Mesendoderm (in vitro differentiated cells): Measurements from ENCODE around the gene ZBTB8B.
A peak's percentile ranks its signal among the peaks of the same experiment; 100 is the strongest.

Source experiments
- DNase-seq: peaks from one replicate; pipeline ENCODE4 v3.0.0; 2013
- H2AK5ac ChIP-seq: 2 replicates; pipeline ENCODE4 v1.6.1; 2013; ENCODE audit warnings: low read length, inconsistent platforms
- H2BK120ac ChIP-seq: 2 replicates; pipeline ENCODE4 v1.6.1; 2013; ENCODE audit warnings: low read depth, mild to moderate bottlenecking, low read length, moderate library complexity, mixed read lengths
- H2BK15ac ChIP-seq: replicated peaks from 2 replicates; pipeline ENCODE4 v1.6.1; 2013; ENCODE audit warnings: low read depth, mild to moderate bottlenecking, moderate library complexity
- H2BK5ac ChIP-seq: 2 replicates; pipeline ENCODE4 v1.6.1; 2013; ENCODE audit warnings: low read length, inconsistent platforms
- H3K18ac ChIP-seq: 2 replicates; pipeline ENCODE4 v1.6.1; 2013; ENCODE audit warnings: mild to moderate bottlenecking, low read length, mixed read lengths
- H3K23ac ChIP-seq: one replicate; pipeline ENCODE4 v1.6.1; 2013; ENCODE audit warnings: low read length
- H3K27ac ChIP-seq: 2 replicates; pipeline ENCODE4 v1.5.1; 2013; ENCODE audit warnings: low read depth, mild to moderate bottlenecking, inconsistent platforms, low read length, moderate library complexity
- H3K27me3 ChIP-seq: 2 replicates; pipeline ENCODE4 v1.6.1; 2013; ENCODE audit warnings: low read length, control low read depth, mild to moderate bottlenecking, inconsistent platforms; ENCODE audit not compliant: insufficient read depth, poor library complexity
- H3K36me3 ChIP-seq: 2 replicates; pipeline ENCODE4 v1.6.1; 2013; ENCODE audit warnings: low read length, inconsistent platforms; ENCODE audit not compliant: control insufficient read depth, insufficient read depth
- H3K4ac ChIP-seq: one replicate; pipeline ENCODE4 v1.6.1; 2013; ENCODE audit warnings: low read depth, mild to moderate bottlenecking, low read length, moderate library complexity
- H3K4me1 ChIP-seq: 2 replicates; pipeline ENCODE4 v1.6.1; 2013; ENCODE audit warnings: low read depth, low read length, inconsistent platforms; ENCODE audit not compliant: control insufficient read depth
- H3K4me2 ChIP-seq: 2 replicates; pipeline ENCODE4 v1.6.1; 2013; ENCODE audit warnings: low read length
- H3K4me3 ChIP-seq: 2 replicates; pipeline ENCODE4 v1.5.1; 2013; ENCODE audit warnings: mild to moderate bottlenecking, low read length
- H3K56ac ChIP-seq: one replicate; pipeline ENCODE4 v1.6.1; 2013; ENCODE audit warnings: low read length
- H3K79me1 ChIP-seq: 2 replicates; pipeline ENCODE4 v1.6.1; 2013; ENCODE audit warnings: low read length, inconsistent platforms
- H3K79me2 ChIP-seq: 2 replicates; pipeline ENCODE4 v1.6.1; 2013; ENCODE audit warnings: mild to moderate bottlenecking, low read length; ENCODE audit not compliant: control insufficient read depth, insufficient read depth
- H3K9ac ChIP-seq: 2 replicates; pipeline ENCODE4 v1.6.1; 2013; ENCODE audit warnings: low read length, inconsistent platforms
- H4K5ac ChIP-seq: one replicate; pipeline ENCODE4 v1.6.1; 2013; ENCODE audit warnings: low read length
- H4K8ac ChIP-seq: one replicate; pipeline ENCODE4 v1.6.1; 2013; ENCODE audit warnings: low read depth, mild to moderate bottlenecking, control low read depth, low read length, moderate library complexity
- WGBS: extraction: QIAGEN DNeasy Blood & Tissue Kit; methylation state at CpG from one replicate; pipeline ENCODE4 v1.1.7; 2013; ENCODE audit warnings: low lambda C conversion rate, missing lambda C conversion rate; ENCODE audit not compliant: insufficient coverage; ENCODE audit errors: extremely low coverage; 5-methylcytosine and 5-hydroxymethylcytosine counted together

The ZBTB8B gene

GRCh38 chr1:32501865-32502264 is 37.0 kb downstream of the ZBTB8B start:
- Histone ChIP-seq H3K4me3 (no peak overlapping the region), H2BK15ac (no peak overlapping the region), H3K79me1 (no peaks in the 10 kb centered on the region), H3K18ac (no peak overlapping the region), H2BK5ac (no peak overlapping the region), H3K36me3 (no peaks in the 10 kb centered on the region), H4K8ac (peak overlapping the region; percentile 15), H3K79me2 (no peaks in the 10 kb centered on the region), H2BK120ac (no peak overlapping the region), H3K9ac (no peak overlapping the region), H3K4me1 (no peaks in the 10 kb centered on the region), H3K27me3 (no peaks in the 10 kb centered on the region), H3K56ac (no peak overlapping the region), H3K4me2 (no peak overlapping the region), H3K4ac (peak overlapping the region; percentile 24), H4K5ac (no peak overlapping the region), H3K27ac (no peak overlapping the region), H2AK5ac (no peak overlapping the region), H3K23ac (no peak overlapping the region)
- no peak for DNase-seq
- WGBS: no CpG with 5 or more reads among the region's 9 CpGs

- no peak overlapping the region for H3K56ac ChIP-seq
- no peaks in the 10 kb centered on the region for H3K4me1 ChIP-seq
- no peaks in the 10 kb centered on the region for H3K36me3 ChIP-seq
- H2BK15ac ChIP-seq: no peak overlapping the region
- H2AK5ac ChIP-seq: no peak overlapping the region
- H3K27me3 ChIP-seq: no peaks in the 10 kb centered on the region
- no peak overlapping the region for H3K9ac ChIP-seq
- H2BK5ac ChIP-seq: no peak overlapping the region
- no peak overlapping the region for H4K5ac ChIP-seq
- no peak for DNase-seq
- H3K79me1 ChIP-seq: no peaks in the 10 kb centered on the region
- no peak overlapping the region for H3K23ac ChIP-seq
- H3K4ac ChIP-seq: peak overlapping the region; percentile 63
- no peak overlapping the region for H4K8ac ChIP-seq
- WGBS: no CpG with 5 or more reads among the region's 7 CpGs
- no peak overlapping the region for H2BK120ac ChIP-seq
- H3K79me2 ChIP-seq: no peaks in the 10 kb centered on the region
- no peak overlapping the region for H3K18ac ChIP-seq
- no peak overlapping the region for H3K4me3 ChIP-seq
- H3K27ac ChIP-seq: no peak overlapping the region
- no peak overlapping the region for H3K4me2 ChIP-seq
Observed at GRCh38 chr1:32503153-32503552, 38.3 kb downstream of the ZBTB8B start.

GRCh38 chr1:32507021-32507420 is 42.1 kb downstream of the ZBTB8B start:
- H3K9ac ChIP-seq: no peak overlapping the region
- no peak overlapping the region for H3K56ac ChIP-seq
- no peak for DNase-seq
- H2AK5ac ChIP-seq: no peak overlapping the region
- H2BK120ac ChIP-seq: no peak overlapping the region
- no CpG with 5 or more reads among the region's 4 CpGs for WGBS
- no peak overlapping the region for H4K8ac ChIP-seq
- no peak overlapping the region for H3K4me2 ChIP-seq
- no peak overlapping the region for H3K18ac ChIP-seq
- no peaks in the 10 kb centered on the region for H3K79me1 ChIP-seq
- no peak overlapping the region for H2BK5ac ChIP-seq
- no peaks in the 10 kb centered on the region for H3K4me1 ChIP-seq
- H3K4ac ChIP-seq: no peak overlapping the region
- H3K4me3 ChIP-seq: no peak overlapping the region
- H3K23ac ChIP-seq: no peak overlapping the region
- H3K27ac ChIP-seq: no peak overlapping the region
- H4K5ac ChIP-seq: no peak overlapping the region
- H3K27me3 ChIP-seq: no peaks in the 10 kb centered on the region
- no peaks in the 10 kb centered on the region for H3K36me3 ChIP-seq
- no peak overlapping the region for H2BK15ac ChIP-seq
- H3K79me2 ChIP-seq: no peaks in the 10 kb centered on the region

- Histone ChIP-seq H3K23ac (no peak overlapping the region), H3K79me1 (no peaks in the 10 kb centered on the region), H3K27me3 (no peaks in the 10 kb centered on the region), H3K18ac (no peak overlapping the region), H4K8ac (no peak overlapping the region), H4K5ac (no peak overlapping the region), H3K4me3 (no peak overlapping the region), H3K36me3 (no peaks in the 10 kb centered on the region), H3K79me2 (no peaks in the 10 kb centered on the region), H2BK5ac (no peak overlapping the region), H3K4me1 (no peaks in the 10 kb centered on the region), H3K9ac (no peak overlapping the region), H2BK15ac (no peak overlapping the region), H3K4me2 (no peak overlapping the region), H2BK120ac (no peak overlapping the region), H3K4ac (no peak overlapping the region), H2AK5ac (no peak overlapping the region), H3K56ac (no peak overlapping the region), H3K27ac (no peak overlapping the region)
- no peak for DNase-seq
- WGBS: no CpG with 5 or more reads among the region's 5 CpGs
Observed at GRCh38 chr1:32508761-32509160, 43.9 kb downstream of the ZBTB8B start.

- Histone ChIP-seq H3K18ac (no peak overlapping the region), H3K4me2 (no peak overlapping the region), H3K23ac (no peak overlapping the region), H3K56ac (no peak overlapping the region), H3K9ac (no peak overlapping the region), H2BK5ac (no peak overlapping the region), H3K36me3 (no peaks in the 10 kb centered on the region), H3K4ac (no peak overlapping the region), H3K4me1 (no peaks in the 10 kb centered on the region), H3K27ac (no peak overlapping the region), H2BK15ac (no peak overlapping the region), H3K4me3 (no peak overlapping the region), H3K79me1 (no peaks in the 10 kb centered on the region), H4K5ac (no peak overlapping the region), H3K27me3 (no peaks in the 10 kb centered on the region), H2AK5ac (no peak overlapping the region), H3K79me2 (no peaks in the 10 kb centered on the region), H2BK120ac (no peak overlapping the region), H4K8ac (no peak overlapping the region)
- no CpG with 5 or more reads among the region's 1 CpG for WGBS
- peak; percentile 28 for DNase-seq
Observed at GRCh38 chr1:32509939-32510338, 45.1 kb downstream of the ZBTB8B start.
